ENCODE results near the gene EFCAB14.
"Not testable (repeated sequence)": the region's sequence is repeated elsewhere in the genome, so short reads cannot be mapped to it uniquely, and the experiment has no call there.

EFCAB14 gene

DNA sequence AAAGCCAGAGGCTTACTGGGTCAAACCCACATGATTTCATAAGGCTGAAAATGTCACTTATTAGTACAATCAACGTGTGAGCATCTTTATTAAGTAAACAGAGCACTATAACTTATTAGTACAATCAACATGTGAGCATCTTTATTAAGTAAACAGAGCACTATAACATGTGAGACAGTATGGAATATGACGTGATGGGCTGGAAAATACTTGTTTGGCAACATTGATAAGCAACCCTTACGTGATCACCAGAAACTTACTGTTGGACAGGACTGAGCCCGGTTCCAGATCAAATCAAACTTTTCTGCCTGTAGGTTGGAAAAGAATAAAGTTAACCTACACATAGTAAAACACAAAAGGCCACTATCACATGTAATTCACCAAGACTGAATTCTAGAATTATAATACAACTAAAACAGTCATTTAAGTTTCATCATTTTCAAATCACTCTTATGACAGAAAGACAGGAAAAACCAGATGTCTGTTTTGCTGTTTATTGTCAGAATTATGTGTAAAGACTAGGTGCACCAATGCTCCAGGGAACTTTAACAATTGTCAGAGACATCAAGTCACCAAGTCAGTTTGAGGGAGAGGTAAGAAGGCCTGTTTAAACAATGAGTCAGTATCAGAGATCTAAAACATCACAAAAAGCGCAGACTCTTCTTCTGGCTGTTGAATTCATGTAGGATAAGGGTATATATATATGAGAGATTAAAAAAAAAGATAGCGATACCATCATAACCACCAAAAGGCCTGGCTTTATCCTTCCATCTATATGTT is 66.4 kb downstream of the EFCAB14 start:
- no peak overlapping the region for H3K4me3 ChIP-seq (ENCODE audit: low read depth, low read length)
- TF ChIP-seq, protein P1, sequence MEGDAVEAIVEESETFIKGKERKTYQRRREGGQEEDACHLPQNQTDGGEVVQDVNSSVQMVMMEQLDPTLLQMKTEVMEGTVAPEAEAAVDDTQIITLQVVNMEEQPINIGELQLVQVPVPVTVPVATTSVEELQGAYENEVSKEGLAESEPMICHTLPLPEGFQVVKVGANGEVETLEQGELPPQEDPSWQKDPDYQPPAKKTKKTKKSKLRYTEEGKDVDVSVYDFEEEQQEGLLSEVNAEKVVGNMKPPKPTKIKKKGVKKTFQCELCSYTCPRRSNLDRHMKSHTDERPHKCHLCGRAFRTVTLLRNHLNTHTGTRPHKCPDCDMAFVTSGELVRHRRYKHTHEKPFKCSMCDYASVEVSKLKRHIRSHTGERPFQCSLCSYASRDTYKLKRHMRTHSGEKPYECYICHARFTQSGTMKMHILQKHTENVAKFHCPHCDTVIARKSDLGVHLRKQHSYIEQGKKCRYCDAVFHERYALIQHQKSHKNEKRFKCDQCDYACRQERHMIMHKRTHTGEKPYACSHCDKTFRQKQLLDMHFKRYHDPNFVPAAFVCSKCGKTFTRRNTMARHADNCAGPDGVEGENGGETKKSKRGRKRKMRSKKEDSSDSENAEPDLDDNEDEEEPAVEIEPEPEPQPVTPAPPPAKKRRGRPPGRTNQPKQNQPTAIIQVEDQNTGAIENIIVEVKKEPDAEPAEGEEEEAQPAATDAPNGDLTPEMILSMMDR (IDR thresholded peaks at IDR 0.05; ENCODE audit: borderline replicate concordance, insufficient read depth, low read depth, low read length): no peak

DNA sequence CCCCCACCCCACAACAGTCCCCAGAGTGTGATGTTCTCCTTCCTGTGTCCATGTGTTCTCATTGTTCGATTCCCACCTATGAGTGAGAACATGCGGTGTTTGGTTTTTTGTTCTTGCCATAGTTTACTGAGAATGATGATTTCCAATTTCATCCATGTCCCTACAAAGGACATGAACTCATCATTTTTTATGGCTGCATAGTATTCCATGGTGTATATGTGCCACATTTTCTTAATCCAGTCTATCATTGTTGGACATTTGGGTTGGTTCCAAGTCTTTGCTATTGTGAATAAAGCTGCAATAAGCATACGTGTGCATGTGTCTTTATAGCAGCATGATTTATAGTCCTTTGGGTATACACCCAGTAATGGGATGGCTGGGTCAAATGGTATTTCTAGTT is 67.8 kb downstream of the EFCAB14 start:
- H3K4me3 ChIP-seq (ENCODE audit: low read depth, low read length): not testable (repeated sequence)

DNA sequence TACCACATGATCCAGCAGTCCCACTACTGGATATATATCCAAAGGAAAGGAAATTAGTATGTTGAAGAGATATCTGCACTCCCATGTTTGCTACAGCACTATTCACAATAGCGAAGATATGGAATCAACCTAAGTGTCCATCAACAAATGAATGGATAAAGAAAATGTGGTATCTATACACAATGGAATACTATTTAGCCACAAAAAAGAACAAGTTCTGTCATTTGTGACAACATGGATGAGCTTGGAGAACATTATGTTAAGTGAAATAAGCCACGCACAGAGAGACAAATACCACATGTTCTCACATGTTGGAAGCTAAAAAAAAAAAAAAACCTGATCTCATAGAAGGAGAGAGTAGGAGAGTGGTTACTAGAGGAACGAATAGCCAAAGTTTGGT is 68.4 kb downstream of the EFCAB14 start:
- TF ChIP-seq, protein P1 (IDR thresholded peaks at IDR 0.05; ENCODE audit: borderline replicate concordance, insufficient read depth, low read depth, low read length): no peak
- H3K4me3 ChIP-seq (ENCODE audit: low read depth, low read length): no peak overlapping the region

DNA sequence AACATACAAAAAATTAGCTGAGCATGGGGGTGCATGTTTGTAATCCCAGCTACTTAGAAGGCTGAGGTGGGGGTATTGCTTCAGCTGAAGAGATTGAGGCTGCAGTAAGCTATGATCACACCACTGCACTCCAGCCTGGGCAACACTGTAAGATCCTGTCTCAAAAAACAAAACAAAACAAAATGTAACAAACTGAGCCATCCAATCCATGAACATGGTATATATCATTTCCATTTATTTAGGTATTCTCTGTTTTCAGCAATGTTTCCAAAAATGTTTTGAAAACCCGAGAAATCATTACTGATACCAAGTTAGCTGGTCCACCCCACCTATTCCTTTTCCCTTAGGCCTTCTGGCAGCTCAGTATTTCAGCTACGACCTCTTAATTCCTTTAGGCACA is 69.2 kb downstream of the EFCAB14 start:
- H3K4me3 ChIP-seq (ENCODE audit: low read depth, low read length): no peak overlapping the region
- TF ChIP-seq, protein P1 (IDR thresholded peaks at IDR 0.05; ENCODE audit: borderline replicate concordance, insufficient read depth, low read depth, low read length): no peak

DNA sequence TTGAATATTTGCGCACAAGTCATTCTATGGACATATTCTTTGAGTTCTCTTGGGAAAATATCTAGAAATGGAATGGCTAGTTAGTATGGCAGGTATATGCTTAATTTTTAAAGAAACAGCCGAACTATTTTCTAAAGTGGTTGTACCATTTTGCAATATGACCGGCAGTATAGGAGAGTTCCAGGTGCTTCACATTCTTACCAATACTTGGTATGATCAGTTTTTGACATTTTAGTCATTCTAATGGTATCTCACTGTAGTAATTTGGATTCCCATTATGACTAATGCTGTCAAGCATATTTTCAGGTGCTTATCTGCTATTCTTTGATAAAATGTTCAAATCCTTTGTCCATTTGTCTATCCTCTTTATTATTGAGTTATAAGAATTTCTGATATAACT is 71.3 kb downstream of the EFCAB14 start:
- TF ChIP-seq, protein P1 (IDR thresholded peaks at IDR 0.05; ENCODE audit: borderline replicate concordance, insufficient read depth, low read depth, low read length): no peak
- H3K4me3 ChIP-seq (ENCODE audit: low read depth, low read length): no peak overlapping the region

DNA sequence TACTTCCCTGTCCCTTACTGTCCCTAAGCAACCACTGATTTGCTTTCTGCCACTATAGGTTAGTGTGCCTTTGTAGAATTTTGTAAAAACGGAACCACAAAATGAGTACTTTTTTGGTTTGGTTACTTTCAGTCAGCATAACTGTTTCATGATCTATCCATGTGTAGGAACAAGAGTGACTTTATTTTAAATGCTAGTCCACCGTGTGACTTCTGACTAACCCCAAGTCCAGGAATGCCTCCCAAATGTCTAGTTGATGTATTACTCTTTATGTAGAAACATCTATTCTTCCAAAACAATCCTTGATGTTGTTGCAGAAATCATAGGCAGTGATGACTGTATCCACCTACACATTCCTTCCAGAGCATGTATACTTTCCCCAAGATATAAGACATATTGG is 72.1 kb downstream of the EFCAB14 start:
- H3K4me3 ChIP-seq (ENCODE audit: low read depth, low read length): no peak overlapping the region
- TF ChIP-seq, protein P1 (IDR thresholded peaks at IDR 0.05; ENCODE audit: borderline replicate concordance, insufficient read depth, low read depth, low read length): no peak

DNA sequence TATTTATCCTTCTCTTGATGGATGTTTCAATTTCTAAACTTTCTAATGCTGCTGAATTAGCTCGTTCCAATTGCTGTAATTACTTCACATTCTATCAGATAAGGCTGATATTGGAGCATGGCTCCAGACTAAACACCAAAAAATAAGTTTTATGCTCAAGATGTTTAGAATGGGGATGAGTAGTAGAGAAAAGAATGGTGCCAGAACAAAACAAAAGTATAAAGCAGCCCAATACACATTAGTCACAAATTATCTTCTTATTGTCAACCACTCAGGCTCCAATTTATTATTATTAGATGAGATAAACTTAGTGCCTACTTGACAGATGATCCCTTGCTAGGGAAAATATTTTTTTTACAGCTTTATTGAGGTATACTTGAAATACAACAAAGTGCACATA is 72.6 kb downstream of the EFCAB14 start:
- no peak overlapping the region for H3K4me3 ChIP-seq (ENCODE audit: low read depth, low read length)
- TF ChIP-seq, protein P1 (IDR thresholded peaks at IDR 0.05; ENCODE audit: borderline replicate concordance, insufficient read depth, low read depth, low read length): no peak

Data from GM12875 (cell line).